GM18951 (cell line): ENCODE results near the gene STK32C.
"Not testable (repeated sequence)": the region's sequence is repeated elsewhere in the genome, so short reads cannot be mapped to it uniquely, and the experiment has no call there.

Source experiments
- POLR2A ChIP-seq: IDR thresholded peaks from 4 replicates; pipeline ENCODE4 v1.6.1; 2011; ENCODE audit warnings: mild to moderate bottlenecking; ENCODE audit not compliant: insufficient read length, insufficient read depth; ENCODE audit errors: extremely low read depth
- in situ Hi-C: fragments of 300-500 bp; cut with MboI; formaldehyde crosslinking; loops from one replicate; pipeline ENCODE4 v1.12.0; 2022; ENCODE audit warnings: low sequenced_read_pairs, mixed read lengths, inconsistent platforms; ENCODE audit not compliant: unreplicated experiment

Gene STK32C

DNA sequence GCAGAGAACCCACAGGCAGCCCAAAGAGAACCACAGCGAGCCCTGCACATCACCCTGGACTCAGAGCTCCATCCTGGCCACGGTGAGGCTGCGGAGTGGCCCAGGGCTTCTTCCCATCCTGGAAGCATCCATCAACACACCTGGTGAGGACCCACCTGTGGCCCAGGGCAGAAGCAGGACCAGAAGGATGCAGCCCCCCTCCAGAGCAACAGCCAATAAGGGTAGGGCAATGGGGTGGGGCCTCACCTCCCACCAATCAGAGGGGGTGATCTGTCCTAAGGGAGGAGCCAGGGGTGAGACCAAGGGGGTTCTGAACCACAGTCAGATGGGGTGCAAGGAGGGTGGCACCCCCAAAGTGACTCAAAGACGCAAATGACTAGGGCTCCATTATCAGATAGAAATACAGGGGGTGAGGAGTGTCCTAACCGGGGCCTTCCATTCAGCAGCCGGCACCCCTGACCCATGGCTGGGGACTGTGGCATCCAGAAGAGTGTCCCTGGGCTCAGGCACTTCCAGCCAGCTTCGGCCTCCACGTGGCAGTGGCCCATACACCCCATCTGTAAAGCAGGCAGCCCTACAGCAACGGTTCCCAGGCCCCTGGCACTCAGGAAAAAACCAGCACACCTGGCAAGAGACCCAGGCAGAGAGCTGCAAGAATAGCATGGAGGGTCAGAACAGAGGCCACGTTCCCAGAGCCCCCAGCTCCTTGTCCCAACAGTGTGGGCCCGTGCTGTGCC, 36.9 kb downstream of the STK32C start:
- in situ Hi-C loops = no loop called here
- no peak for TF ChIP-seq POLR2A

DNA sequence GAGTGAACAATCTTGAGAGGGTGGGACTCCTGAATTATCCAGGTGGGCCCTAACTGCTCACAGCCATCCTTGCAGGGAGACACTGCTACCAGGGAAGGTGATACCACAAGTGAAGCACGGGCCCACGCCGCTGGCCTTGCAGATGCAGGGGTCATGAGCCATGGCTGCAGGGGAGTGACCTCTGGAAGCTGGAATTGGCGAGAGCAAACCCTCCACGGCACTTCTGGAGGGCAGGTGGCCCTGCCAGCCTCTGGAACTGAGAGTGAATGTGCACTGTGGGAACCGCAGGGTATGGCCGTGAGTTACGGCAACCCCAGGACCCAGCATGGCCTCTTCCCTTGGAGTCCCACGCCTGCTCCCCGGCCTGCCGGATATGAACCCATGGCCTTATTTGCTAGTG, 37.5 kb downstream of the STK32C start:
- no peak for TF ChIP-seq POLR2A
- in situ Hi-C loops = no loop called here

DNA sequence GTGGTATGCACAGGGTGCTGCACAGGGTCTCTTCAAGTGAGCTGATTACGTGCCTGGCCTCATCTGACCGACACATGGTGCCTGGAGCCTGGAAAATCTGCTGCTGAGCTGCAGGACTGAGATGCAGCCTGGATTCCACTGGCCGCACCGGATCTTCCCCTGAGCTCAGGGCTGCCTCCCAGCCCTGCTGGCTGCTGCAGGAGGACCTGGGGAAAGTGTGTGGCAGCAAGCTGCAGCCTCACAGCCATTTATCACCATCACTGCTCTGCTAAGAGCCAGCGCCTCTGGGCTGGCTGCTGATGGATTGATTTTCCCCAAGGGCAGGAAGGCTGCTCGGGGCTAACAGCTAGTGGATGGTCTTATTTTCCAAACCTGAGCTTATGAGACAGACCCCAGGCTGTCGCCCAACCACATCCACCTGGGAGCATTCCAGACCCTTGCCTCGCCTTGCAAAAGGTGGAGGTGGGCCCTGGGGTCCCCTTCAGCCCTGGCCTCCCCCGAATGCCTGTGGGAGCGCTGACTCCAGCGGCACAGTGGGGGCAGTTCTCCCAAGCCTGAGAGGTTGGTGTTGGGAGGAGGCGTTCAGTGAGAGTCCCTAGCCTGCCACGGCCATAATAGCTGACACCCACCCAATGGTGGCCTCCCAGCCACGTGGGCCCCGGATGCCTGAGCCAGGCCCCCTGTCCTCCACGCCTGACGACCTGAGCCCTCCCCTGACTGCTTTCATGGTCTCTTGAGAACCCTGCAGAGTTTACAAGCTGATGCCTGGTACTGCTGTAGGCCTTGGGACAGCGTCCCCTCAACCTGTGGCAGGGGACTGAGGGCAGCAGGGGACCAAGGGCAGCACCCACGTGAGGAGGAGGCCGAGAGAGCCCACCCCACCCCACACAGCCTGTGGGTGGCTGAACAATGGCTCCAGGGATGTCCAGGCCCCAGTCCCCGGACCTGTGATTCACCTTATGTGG, 38.2 kb downstream of the STK32C start:
- TF ChIP-seq POLR2A = no peak
- in situ Hi-C loops = no loop called here

DNA sequence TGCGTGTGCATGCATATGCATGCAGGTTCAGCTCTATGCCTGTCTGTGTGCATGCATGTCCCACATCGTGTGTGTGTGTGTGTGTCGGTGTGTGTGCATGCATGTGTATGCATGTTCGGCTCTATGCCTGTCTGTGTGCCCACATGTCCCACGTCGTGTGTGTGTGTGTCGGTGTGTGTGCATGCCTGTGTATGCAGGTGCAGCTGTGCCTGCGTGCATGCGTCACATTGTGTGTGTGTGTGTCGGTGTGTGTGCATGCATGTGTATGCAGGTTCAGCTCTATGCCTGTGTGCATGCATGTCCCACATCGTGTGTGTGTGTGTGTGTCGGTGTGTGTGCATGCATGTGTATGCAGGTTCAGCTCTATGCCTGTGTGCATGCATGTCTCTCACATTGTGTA, 39.8 kb downstream of the STK32C start:
- in situ Hi-C loops = not testable (repeated sequence)

DNA sequence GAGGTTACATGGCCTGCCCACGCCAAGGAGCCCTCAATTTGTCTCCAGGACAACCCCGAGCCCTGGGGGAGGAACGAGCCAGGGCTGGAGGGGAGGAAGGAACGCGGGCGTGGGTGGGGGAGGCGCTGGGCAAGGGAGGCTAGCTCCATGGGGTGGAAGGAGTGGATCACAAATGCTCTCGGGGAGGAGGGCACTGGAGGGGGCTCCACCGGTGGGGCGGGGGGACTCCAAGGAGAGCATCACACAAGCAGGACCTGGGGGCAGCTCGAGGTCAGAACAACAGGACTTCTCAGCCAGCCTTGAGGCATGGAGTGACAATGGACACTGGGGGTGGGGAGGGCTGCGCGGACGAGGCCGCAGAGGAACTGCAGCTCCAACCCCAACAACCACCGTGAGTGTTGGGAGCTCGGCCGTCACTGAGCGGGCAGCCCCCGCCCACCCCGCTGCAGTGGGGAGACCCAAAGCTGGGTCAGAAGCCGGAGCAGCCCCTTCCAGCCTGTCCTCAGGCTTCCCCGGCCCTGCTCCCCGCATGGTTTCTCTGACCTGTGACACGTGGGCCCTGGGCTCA, 41.1 kb downstream of the STK32C start:
- in situ Hi-C loops = no loop called here
- no peak for TF ChIP-seq POLR2A

DNA sequence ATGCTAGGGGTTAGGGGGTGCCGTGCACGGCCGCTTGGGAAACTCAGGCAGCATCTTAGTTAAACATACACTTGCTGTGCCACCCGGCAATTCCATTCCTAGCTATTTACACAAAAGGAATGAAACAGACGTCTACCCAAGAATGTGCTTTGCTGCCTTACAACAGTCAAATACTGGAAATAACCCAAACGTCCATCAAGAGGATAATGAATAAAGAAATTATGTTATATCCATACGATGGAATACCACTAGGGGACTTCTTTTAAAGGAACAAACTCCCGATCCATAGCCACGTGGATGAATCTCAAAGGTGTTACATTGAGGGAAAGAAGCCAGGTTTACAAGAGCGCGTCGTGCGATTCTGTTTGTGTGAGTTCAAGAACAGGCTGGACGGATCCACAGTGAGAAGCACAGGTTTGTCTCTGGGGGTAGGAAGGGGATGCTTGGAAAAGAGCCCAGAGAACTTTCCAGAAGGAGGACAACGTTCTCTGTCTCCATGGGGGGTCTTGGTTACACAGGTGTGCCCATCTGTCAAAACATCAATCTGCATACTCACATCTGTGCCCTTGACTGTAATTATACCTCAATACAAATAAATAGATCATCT, 41.8 kb downstream of the STK32C start:
- TF ChIP-seq POLR2A = no peak
- in situ Hi-C loops = no loop called here

DNA sequence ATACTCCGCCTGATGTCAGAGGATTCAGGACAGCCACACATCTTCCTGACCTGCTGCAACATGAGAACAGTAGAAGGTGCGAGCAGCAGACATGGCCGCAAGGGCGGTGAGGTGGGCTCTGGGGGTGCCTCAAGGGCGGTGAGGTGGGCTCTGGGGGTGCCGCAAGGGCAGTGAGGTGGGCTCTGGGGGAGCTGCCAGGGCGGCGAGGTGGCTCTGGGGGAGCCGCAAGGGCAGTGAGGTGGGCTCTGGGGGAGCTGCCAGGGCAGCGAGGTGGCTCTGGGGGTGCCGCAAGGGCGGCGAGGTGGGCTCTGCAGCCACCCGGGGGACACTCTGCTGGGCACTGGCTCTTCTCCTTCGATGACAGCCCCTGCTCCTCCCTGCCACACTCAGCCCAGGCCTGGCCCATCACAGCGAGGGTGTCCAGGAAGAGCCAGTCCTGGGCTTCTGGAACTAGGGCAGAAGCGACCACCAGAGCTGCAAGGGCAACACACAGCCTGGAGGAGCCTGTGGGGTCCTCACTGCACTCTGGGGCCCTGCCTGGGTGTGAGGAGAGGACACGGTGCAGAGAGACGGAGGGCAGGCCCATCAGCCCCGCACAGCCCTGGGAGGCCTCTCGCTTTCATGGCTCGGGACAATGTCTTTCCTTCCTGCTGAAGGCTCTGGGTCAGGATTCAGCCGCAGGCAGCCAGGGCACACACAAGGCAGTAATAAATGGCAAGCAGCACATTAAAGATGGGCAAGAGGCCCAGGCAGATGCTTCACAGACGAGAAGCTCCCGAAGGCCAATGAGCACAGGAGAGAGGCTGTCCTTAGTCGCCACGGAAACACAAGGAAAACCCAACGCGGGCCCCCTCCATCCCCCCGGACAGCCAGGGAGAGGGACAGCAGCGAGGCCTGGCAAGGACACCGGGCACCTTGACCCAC, 42.5 kb downstream of the STK32C start:
- no peak for TF ChIP-seq POLR2A
- in situ Hi-C loops = no loop called here

DNA sequence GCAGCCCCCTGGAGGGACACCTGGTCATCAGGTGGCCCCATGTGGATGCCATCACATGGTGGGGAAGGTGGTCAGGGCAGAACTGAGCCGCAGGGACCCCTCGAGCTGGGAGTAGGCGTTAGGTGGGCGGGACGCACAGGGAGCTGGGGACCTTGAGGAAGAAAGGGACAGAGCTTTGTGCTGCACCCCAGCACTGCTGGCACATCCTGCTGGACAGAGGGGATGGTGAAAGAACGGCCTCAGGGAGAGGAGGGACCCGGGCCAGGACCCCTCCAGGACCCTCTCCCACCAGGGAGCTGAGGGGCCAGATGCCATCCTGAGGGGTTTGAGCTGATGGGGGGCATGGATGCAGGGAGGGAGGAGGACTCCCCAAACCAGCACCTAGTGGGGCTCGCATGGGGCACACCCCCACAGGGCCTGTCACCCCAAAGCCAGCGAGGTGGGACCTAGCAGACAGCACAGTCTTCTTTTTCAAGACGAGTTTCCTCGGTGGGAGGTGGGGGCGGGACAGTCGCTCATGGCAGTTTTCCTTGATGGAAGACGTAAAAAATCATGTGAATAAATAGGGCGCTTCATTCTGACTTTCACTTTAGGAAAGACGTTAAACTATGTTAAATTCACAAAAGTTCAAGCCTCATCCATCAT, 43.3 kb downstream of the STK32C start:
- in situ Hi-C loops = no loop called here
- TF ChIP-seq POLR2A = no peak

DNA sequence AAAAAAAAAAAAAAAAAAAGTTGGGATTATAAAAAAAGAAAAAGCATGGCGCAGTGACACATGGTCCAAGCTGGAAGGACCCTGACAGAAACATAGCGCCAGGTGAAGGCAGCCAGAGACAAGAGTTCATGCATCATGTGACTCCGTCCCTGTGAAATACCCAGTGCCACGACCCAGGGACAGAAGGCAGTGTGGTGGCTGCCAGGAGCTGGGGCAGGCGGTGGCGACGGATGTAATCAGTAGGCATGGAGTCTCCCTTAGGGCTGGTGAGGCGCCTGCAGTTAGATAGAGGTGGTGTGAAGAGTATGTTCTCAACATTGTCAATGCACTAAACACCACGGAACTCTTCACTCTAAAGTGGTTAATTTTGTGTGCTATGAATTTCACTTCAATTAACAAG, 43.9 kb downstream of the STK32C start:
- no peak for TF ChIP-seq POLR2A
- in situ Hi-C loops = no loop called here

DNA sequence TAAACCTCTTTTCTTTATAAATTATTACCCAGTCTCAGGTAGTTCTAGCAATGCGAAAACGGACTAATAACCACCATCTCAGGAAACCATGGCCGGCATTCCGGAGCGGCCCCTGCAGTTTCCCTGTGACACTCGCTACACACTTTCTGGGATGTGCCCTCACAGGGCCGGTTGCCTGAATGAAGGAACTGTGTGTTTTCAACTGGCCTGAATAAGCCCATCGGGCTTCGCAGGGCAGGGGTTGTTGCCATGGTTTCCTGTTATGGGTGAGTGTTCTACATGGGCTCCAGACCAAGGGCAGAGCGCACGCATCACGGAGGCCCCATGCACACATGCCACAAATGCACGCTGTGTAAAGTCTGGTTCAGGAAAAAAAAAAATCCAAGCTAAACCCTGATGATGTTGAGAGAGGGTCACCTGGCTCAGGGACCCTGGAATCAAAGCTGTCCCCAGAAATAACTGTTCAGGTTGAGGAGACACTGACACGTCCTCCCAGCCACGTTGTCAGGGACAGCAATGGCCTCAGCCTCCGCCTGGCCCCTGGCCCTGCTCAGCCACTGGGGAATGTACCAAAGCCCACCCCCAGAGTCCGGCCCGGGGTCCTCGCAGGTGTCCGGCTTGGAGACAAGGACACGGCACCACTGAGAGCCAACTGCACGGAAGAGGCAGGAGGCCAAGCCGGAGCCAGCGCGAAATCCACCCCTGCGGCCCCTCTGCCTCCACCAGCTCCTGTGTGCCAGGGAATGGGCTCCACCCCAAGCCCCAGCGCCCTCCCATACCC, 47.9 kb downstream of the STK32C start:
- TF ChIP-seq POLR2A = no peak
- in situ Hi-C loops = no loop called here

DNA sequence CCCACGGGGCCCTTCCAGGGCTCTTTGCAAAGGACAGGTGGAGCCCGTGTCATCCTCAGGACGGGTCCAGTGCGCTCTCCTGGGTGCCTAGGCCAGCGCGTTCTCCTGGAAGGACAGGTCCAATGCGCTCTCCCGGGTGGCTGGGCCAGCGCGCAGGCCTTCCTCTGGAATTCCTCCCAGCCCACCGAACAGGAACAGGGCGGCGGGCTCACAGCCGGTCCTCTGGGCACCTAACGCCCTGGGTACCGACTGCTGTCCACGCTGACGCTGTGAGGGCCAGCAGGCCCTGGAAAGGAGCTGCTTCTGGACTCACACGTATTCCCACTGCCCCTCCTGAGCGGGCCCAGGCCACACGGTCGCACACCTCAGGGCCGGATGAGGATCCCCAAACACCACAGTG, 49.3 kb downstream of the STK32C start:
- TF ChIP-seq POLR2A = no peak
- in situ Hi-C loops = no loop called here
